ENCODE data around the gene TECPR1. TPM values are rescaled to one million over a fixed set of nuclear protein-coding genes. Genes with fewer than 3 reads are reported as not detected.

Gene TECPR1
- total and polyA plus RNA-seq, 4 donors = 16.7 to 73.6 (median 31.8) TPM

DNA sequence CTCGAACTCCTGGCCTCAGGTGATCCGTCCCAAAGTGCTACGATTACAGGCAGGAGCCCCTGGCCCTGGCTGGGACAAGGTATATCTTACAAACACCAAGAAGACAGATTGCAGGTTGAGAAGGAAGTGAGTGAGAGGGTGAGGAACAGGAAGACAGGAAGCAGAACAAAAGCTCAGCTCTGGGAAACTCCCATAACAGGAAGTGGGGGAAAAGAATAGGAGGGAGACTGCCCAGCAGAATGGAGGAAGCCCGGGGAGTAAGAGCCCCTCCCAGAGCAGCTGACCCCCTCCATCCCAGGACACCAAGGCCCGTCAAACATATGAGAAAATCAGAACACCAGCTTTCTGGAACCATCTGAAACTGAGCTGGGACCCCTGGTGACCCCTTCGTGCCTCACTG lies 2.9 kb downstream of the TECPR1 start:
- TF ChIP-seq CTCF (IDR thresholded peaks at IDR 0.05; ENCODE audit: control extremely low read depth, extremely low read depth) = no peak
- no peak overlapping the region for H3K9ac ChIP-seq (ENCODE audit: insufficient read depth in 1 of 2, low read length in 2 of 2)
- no peak overlapping the region for H3K4me3 ChIP-seq
- 58 to 60% methylated on average over 6 of the region's 6 CpGs for WGBS, 2 donors
- no peaks in the 10 kb centered on the region for H3K9me3 ChIP-seq (ENCODE audit: control insufficient read depth in 4 of 4, insufficient read depth in 3 of 4, low read length in 3 of 4)
- peak overlapping the region; percentile 27 to 76 for H3K27ac ChIP-seq (ENCODE audit: low read depth in 1 of 2, low read length in 1 of 2)
- H3K27me3 ChIP-seq (ENCODE audit: control insufficient read depth in 3 of 3, insufficient read depth in 3 of 3, low read length in 2 of 3) = no peaks in the 10 kb centered on the region
- DNase-seq (peak in 2 of 3 donors; percentile 6 to 33), ATAC-seq (ENCODE audit: insufficient read depth, low FRiP score) (no peak)
- peaks cover 0 to 3% (median 0%) of the 10 kb centered on the region in 4 donors for H3K36me3 ChIP-seq (ENCODE audit: control insufficient read depth in 4 of 4, insufficient read depth in 4 of 4, low read length in 4 of 4)
- H3K4me1 ChIP-seq (ENCODE audit: control insufficient read depth in 5 of 5, insufficient read depth in 5 of 5, low read length in 5 of 5) = peaks cover 0 to 28% (median 5%) of the 10 kb centered on the region in 5 donors

DNA sequence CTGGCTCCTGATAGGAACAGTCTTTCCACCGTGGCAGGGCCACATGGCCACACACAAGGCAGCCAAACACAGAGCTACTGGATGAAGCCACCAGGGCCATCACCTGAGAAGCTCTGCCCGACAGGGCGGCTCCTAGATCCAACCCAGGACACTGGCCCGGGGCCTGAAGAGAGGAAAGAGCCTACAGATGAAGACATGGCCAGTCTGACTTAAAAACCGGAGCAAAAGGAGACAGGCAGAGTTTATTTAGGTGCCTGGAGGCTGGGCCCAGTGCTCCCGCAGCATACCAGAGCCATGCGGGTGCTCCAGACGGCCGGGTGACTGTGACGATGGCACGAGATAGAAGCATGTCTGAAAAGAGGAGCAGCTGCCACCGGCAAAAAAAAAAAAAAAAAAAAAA lies 3.9 kb downstream of the TECPR1 start:
- Histone ChIP-seq H3K9me3 (ENCODE audit: control insufficient read depth in 4 of 4, insufficient read depth in 3 of 4, low read length in 3 of 4) (no peaks in the 10 kb centered on the region), H3K36me3 (ENCODE audit: control insufficient read depth in 4 of 4, insufficient read depth in 4 of 4, low read length in 4 of 4) (peaks cover 0 to 6% (median 0%) of the 10 kb centered on the region in 4 donors), H3K27ac (ENCODE audit: low read depth in 1 of 2, low read length in 1 of 2) (peak overlapping the region in 1 of 2 donors; percentile 75), H3K9ac (ENCODE audit: insufficient read depth in 1 of 2, low read length in 2 of 2) (no peak overlapping the region), H3K4me1 (ENCODE audit: control insufficient read depth in 5 of 5, insufficient read depth in 5 of 5, low read length in 5 of 5) (peaks cover 0 to 24% (median 5%) of the 10 kb centered on the region in 5 donors), H3K27me3 (ENCODE audit: control insufficient read depth in 3 of 3, insufficient read depth in 3 of 3, low read length in 2 of 3) (no peaks in the 10 kb centered on the region), H3K4me3 (no peak overlapping the region)
- ATAC-seq (ENCODE audit: insufficient read depth, low FRiP score) (no peak), DNase-seq (no peak)
- WGBS, 2 donors = 86 to 92% methylated on average over 11 to 12 of the region's 12 CpGs
- TF ChIP-seq CTCF (IDR thresholded peaks at IDR 0.05; ENCODE audit: control extremely low read depth, extremely low read depth) = no peak

DNA sequence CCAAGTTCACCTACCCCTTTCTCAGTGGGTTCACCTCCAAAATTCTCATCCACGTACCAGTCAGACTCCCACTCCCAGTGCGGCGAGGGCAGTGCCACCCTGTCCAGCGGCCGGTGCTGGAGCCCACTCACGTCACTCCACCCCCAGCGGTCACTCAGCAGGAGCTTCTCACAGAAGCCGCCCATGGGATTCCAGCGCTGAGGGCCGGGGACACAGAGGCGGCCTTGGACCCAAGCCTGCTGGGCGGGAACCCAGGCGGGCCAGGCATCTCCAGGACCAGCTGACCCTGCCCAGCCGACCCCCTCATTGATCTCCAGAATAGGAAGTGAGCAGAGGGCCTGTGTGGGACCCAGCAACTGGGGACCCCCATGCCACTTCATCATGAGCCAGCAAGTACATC lies 7.2 kb downstream of the TECPR1 start:
- H3K9me3 ChIP-seq (ENCODE audit: control insufficient read depth in 4 of 4, insufficient read depth in 3 of 4, low read length in 3 of 4) = no peaks in the 10 kb centered on the region
- peaks cover 0 to 15% (median 0%) of the 10 kb centered on the region in 5 donors for H3K4me1 ChIP-seq (ENCODE audit: control insufficient read depth in 5 of 5, insufficient read depth in 5 of 5, low read length in 5 of 5)
- H3K4me3 ChIP-seq = no peak overlapping the region
- H3K27me3 ChIP-seq (ENCODE audit: control insufficient read depth in 3 of 3, insufficient read depth in 3 of 3, low read length in 2 of 3) = no peaks in the 10 kb centered on the region
- no peak overlapping the region for H3K9ac ChIP-seq (ENCODE audit: insufficient read depth in 1 of 2, low read length in 2 of 2)
- no peak for DNase-seq
- H3K36me3 ChIP-seq (ENCODE audit: control insufficient read depth in 4 of 4, insufficient read depth in 4 of 4, low read length in 4 of 4) = peaks cover 0 to 17% (median 0%) of the 10 kb centered on the region in 4 donors
- ATAC-seq (ENCODE audit: insufficient read depth, low FRiP score) = no peak
- TF ChIP-seq CTCF (IDR thresholded peaks at IDR 0.05; ENCODE audit: control extremely low read depth, extremely low read depth) = no peak
- peak overlapping the region in 1 of 2 donors; percentile 65 for H3K27ac ChIP-seq (ENCODE audit: low read depth in 1 of 2, low read length in 1 of 2)
- WGBS, 2 donors = 92 to 94% methylated on average over 14 of the region's 14 CpGs

GRCh38 chr7:98242934-98243333 lies 9.1 kb downstream of the TECPR1 start:
- ATAC-seq (ENCODE audit: insufficient read depth, low FRiP score) (no peak), DNase-seq (no peak)
- H3K4me1 ChIP-seq (ENCODE audit: control insufficient read depth in 5 of 5, insufficient read depth in 5 of 5, low read length in 5 of 5) = peaks cover 0 to 12% (median 0%) of the 10 kb centered on the region in 5 donors
- no peak overlapping the region for H3K9ac ChIP-seq (ENCODE audit: insufficient read depth in 1 of 2, low read length in 2 of 2)
- H3K9me3 ChIP-seq (ENCODE audit: control insufficient read depth in 4 of 4, insufficient read depth in 3 of 4, low read length in 3 of 4) = peaks cover 0 to 2% (median 0%) of the 10 kb centered on the region in 4 donors
- WGBS, 2 donors = 94 to 98% methylated on average over 4 of the region's 4 CpGs
- no peak overlapping the region for H3K27ac ChIP-seq (ENCODE audit: low read depth in 1 of 2, low read length in 1 of 2)
- no peak overlapping the region for H3K4me3 ChIP-seq
- TF ChIP-seq CTCF (IDR thresholded peaks at IDR 0.05; ENCODE audit: control extremely low read depth, extremely low read depth) = no peak
- H3K27me3 ChIP-seq (ENCODE audit: control insufficient read depth in 3 of 3, insufficient read depth in 3 of 3, low read length in 2 of 3) = no peaks in the 10 kb centered on the region
- H3K36me3 ChIP-seq (ENCODE audit: control insufficient read depth in 4 of 4, insufficient read depth in 4 of 4, low read length in 4 of 4) = peaks cover 0 to 34% (median 2%) of the 10 kb centered on the region in 4 donors
